Endothelial cell of umbilical vein (primary cell): ENCODE data around the gene CSTF3. TPM values are rescaled to one million over a fixed set of nuclear protein-coding genes. Genes with fewer than 3 reads are reported as not detected.

Experiments
- BruUV-seq: library from RNA; stranded (reverse); fragments of 400-500 nt; replicated peaks from 2 replicates; lab custom pipeline; 2021; lab: Mats Ljungman, UMichigan
- CTCF ChIA-PET: fragments of 300-600, 350-600 bp; sonication (Branson Sonifier 250); formaldehyde crosslinking; loops from one replicate; lab custom pipeline; 2021; ENCODE audit warnings: antibody characterized with exemption, inconsistent platforms; lab: Charles Lee
- POLR2A ChIA-PET: fragments of 300-600, 350-600 bp; sonication (Branson Sonifier 250); formaldehyde crosslinking; loops from one replicate; lab custom pipeline; 2021; ENCODE audit warnings: antibody characterized with exemption, inconsistent platforms; lab: Charles Lee
- DNase-seq: peaks from one replicate; pipeline ENCODE4 v3.0.0-alpha.2; 2011; ENCODE audit warnings: low read depth, low spot score
- FAIRE-seq: peaks from 2 replicates; lab custom pipeline; 2011; peaks lifted over from hg19 to GRCh38; lab: Jason Lieb, UNC
- H2AFZ ChIP-seq: 2 replicates; pipeline ENCODE4 v1.6.0; 2012; ENCODE audit warnings: low read depth, low read length, control low read depth, inconsistent platforms
- H3K27ac ChIP-seq: 2 replicates; pipeline ENCODE4 v1.5.1; 2011; ENCODE audit warnings: low read depth, mild to moderate bottlenecking, control low read depth, low read length, moderate library complexity; ENCODE audit not compliant: insufficient read depth
- H3K27me3 ChIP-seq, 2 experiments: 2 replicates each; pipeline versions ENCODE4 v1.6.0 to v1.6.1; 2011; ENCODE audit warnings: low read length in 2 of 2, mixed read lengths in 1 of 2; ENCODE audit not compliant: control insufficient read depth in 2 of 2, insufficient read depth in 2 of 2
- H3K36me3 ChIP-seq, 2 experiments: 2 replicates in 1 of 2; 3 replicates in 1 of 2; pipeline ENCODE4 v1.5.1; 2011; ENCODE audit warnings: low read length in 2 of 2, mild to moderate bottlenecking in 1 of 2, moderate library complexity in 1 of 2; ENCODE audit not compliant: control insufficient read depth in 2 of 2, insufficient read depth in 2 of 2; ENCODE audit errors: extremely low read depth in 1 of 2
- H3K4me1 ChIP-seq: 3 replicates; pipeline ENCODE4 v1.5.1; 2011; ENCODE audit warnings: mild to moderate bottlenecking, low read length; ENCODE audit not compliant: control insufficient read depth, insufficient read depth; ENCODE audit errors: extremely low read depth
- H3K4me2 ChIP-seq: 2 replicates; pipeline ENCODE4 v1.6.1; 2011; ENCODE audit warnings: low read length, control low read depth, mixed read lengths; ENCODE audit not compliant: insufficient read depth
- H3K4me3 ChIP-seq, 3 experiments: fragments of 200-600 bp in 1 of 3; sonication (generic), shearing (Covaris generic) in 1 of 3; replicated peaks in 1 of 3; 2 replicates each; pipeline ENCODE4 v1.5.1; 2011 to 2016; ENCODE audit warnings: control low read depth in 3 of 3, low read length in 3 of 3, mild to moderate bottlenecking in 2 of 3, inconsistent platforms in 1 of 3, low read depth in 1 of 3, moderate library complexity in 1 of 3; ENCODE audit not compliant: insufficient read depth in 1 of 3
- H3K79me2 ChIP-seq: 2 replicates; pipeline ENCODE4 v1.6.0; 2012; ENCODE audit warnings: low read length, inconsistent platforms; ENCODE audit not compliant: control insufficient read depth, insufficient read depth
- H3K9ac ChIP-seq: replicated peaks from 2 replicates; pipeline ENCODE3; 2011; ENCODE audit warnings: low read length, control low read depth; ENCODE audit not compliant: insufficient read depth; ENCODE audit errors: extremely low read depth
- H3K9me1 ChIP-seq: replicated peaks from 3 replicates; pipeline ENCODE4 v1.6.0; 2011; ENCODE audit warnings: mild to moderate bottlenecking, low read length; ENCODE audit not compliant: control insufficient read depth, insufficient read depth; ENCODE audit errors: extremely low read depth
- H3K9me3 ChIP-seq: replicated peaks from 2 replicates; pipeline ENCODE4 v1.5.1; 2012; ENCODE audit warnings: low read length, inconsistent platforms; ENCODE audit not compliant: control insufficient read depth, insufficient read depth
- H4K20me1 ChIP-seq: replicated peaks from 2 replicates; pipeline ENCODE3; 2011; ENCODE audit warnings: mild to moderate bottlenecking, low read length; ENCODE audit not compliant: control insufficient read depth, insufficient read depth; ENCODE audit errors: extremely low read depth
- CTCF ChIP-seq, 2 donors: IDR thresholded peaks; 1 replicate in 1 of 2; 2 replicates in 1 of 2; pipeline ENCODE4 v1.5.1; 2011; ENCODE audit warnings: low read length in 2 of 2, mild to moderate bottlenecking in 2 of 2, moderate library complexity in 2 of 2, control low read depth in 1 of 2, inconsistent platforms in 1 of 2, low read depth in 1 of 2; ENCODE audit not compliant: insufficient read depth in 1 of 2; ENCODE audit errors: extremely low read depth in 1 of 2
- EZH2 ChIP-seq: IDR thresholded peaks from 2 replicates; pipeline ENCODE4 v1.6.1; 2012; ENCODE audit warnings: borderline replicate concordance, low read depth, mild to moderate bottlenecking, moderate library complexity, low read length, inconsistent platforms; ENCODE audit not compliant: severe bottlenecking
- FOS ChIP-seq: IDR thresholded peaks from 2 replicates; pipeline ENCODE4 v1.6.1; 2011; ENCODE audit warnings: mild to moderate bottlenecking, low read length, moderate library complexity, borderline replicate concordance; ENCODE audit not compliant: insufficient read depth
- GATA2 ChIP-seq: IDR thresholded peaks from 2 replicates; pipeline ENCODE4 v1.7.0; 2011; ENCODE audit warnings: low read depth, mild to moderate bottlenecking, moderate library complexity, mixed read lengths, low read length; ENCODE audit not compliant: insufficient read length, insufficient read depth
- JUN ChIP-seq: IDR thresholded peaks from 2 replicates; pipeline ENCODE4 v1.6.1; 2011; ENCODE audit warnings: borderline replicate concordance, low read depth; ENCODE audit not compliant: insufficient read length, insufficient read depth
- MAX ChIP-seq: IDR thresholded peaks from 2 replicates; pipeline ENCODE4 v1.6.1; 2011; ENCODE audit not compliant: insufficient read depth, insufficient read length
- MYC ChIP-seq: IDR thresholded peaks from one replicate; pipeline ENCODE4 v1.6.1; 2011; ENCODE audit warnings: mild to moderate bottlenecking, low read depth, low read length
- POLR2A ChIP-seq: IDR thresholded peaks from 2 replicates; pipeline ENCODE4 v1.6.1; 2012; ENCODE audit warnings: low read depth, mild to moderate bottlenecking, control low read depth, low read length
- POLR2AphosphoS5 ChIP-seq: IDR thresholded peaks from 2 replicates; pipeline ENCODE4 v1.6.1; 2012; ENCODE audit warnings: low read depth, mild to moderate bottlenecking, control low read depth, low read length, moderate library complexity; ENCODE audit not compliant: insufficient read depth
- dilution Hi-C: fragments of 300-500 bp; cut with MboI; formaldehyde crosslinking; loops from one replicate; pipeline ENCODE4 v1.15.0; 2019; ENCODE audit warnings: low sequenced_read_pairs; ENCODE audit not compliant: extremely low pct_ligation_motif_present
- intact Hi-C: fragments of 100-400 bp; cut with micrococcal nuclease; formaldehyde crosslinking; loops from one replicate; pipeline ENCODE4 v1.10.0; 2022
- polyA plus RNA-seq, 4 experiments: library from polyadenylated mRNA; depleted of rRNA in 3 of 4; stranded (reverse) in 3 of 4; unstranded in 1 of 4; fragments of >200 nt; gene quantifications; 2 replicates each; pipeline versions ENCODE4 v1.2.1 to v1.2.3, GENCODE V29; 2011 to 2012; ENCODE audit warnings: missing spikeins in 1 of 4
- total RNA-seq: library from RNA; stranded (reverse); gene quantifications from 2 replicates; pipeline ENCODE4 v1.2.3, GENCODE V29; 2021

Gene CSTF3
- total and polyA plus RNA-seq, 2 donors (not counting 3 experiments of a cell fraction or from before 2014, with no cell fraction given), result 18.3 to 46.6 TPM

- no peak overlapping the region for H3K27ac ChIP-seq
- H3K79me2 ChIP-seq, result no peaks in the 10 kb centered on the region
- no peak overlapping the region for H3K4me2 ChIP-seq
- H4K20me1 ChIP-seq, result no peaks in the 10 kb centered on the region
- TF ChIP-seq FOS, result no peak
- no peak for TF ChIP-seq POLR2A
- no peak for TF ChIP-seq MAX
- TF ChIP-seq MYC, result no peak
- no peak for TF ChIP-seq POLR2AphosphoS5
- TF ChIP-seq CTCF (IDR thresholded peaks at IDR 0.05; ENCODE audit: extremely low read depth in 1 of 2, insufficient read depth in 1 of 2, low read depth in 1 of 2, low read length in 2 of 2), result no peak
- TF ChIP-seq EZH2, result no peak
- no peak for TF ChIP-seq JUN
- no peak for TF ChIP-seq GATA2
- dilution Hi-C loops (no loop called here), intact Hi-C loops (no loop called here)
- H3K27me3 ChIP-seq, result no peaks in the 10 kb centered on the region
- FAIRE-seq, result no peak
- BruUV-seq, result no TSS peak
- no peaks in the 10 kb centered on the region for H3K36me3 ChIP-seq
- CTCF ChIA-PET, result interaction anchor here (1.4 kb wide), 1 partner anchor 181 kb away, joined by 4 read pairs; no protein-coding TSS in a partner anchor
- POLR2A ChIA-PET, result no interaction called here
- no peak overlapping the region for H3K4me3 ChIP-seq
- H3K9ac ChIP-seq, result no peak overlapping the region
- no peaks in the 10 kb centered on the region for H3K9me3 ChIP-seq
- H3K4me1 ChIP-seq, result no peaks in the 10 kb centered on the region
- H3K9me1 ChIP-seq, result no peaks in the 10 kb centered on the region
- no peak for DNase-seq
- H2AFZ ChIP-seq, result no peak overlapping the region
Observed at GRCh38 chr11:33172996-33173395, 11.7 kb upstream of the CSTF3 start.
